Measurements from ENCODE around the gene NTM.

The NTM gene

DNA sequence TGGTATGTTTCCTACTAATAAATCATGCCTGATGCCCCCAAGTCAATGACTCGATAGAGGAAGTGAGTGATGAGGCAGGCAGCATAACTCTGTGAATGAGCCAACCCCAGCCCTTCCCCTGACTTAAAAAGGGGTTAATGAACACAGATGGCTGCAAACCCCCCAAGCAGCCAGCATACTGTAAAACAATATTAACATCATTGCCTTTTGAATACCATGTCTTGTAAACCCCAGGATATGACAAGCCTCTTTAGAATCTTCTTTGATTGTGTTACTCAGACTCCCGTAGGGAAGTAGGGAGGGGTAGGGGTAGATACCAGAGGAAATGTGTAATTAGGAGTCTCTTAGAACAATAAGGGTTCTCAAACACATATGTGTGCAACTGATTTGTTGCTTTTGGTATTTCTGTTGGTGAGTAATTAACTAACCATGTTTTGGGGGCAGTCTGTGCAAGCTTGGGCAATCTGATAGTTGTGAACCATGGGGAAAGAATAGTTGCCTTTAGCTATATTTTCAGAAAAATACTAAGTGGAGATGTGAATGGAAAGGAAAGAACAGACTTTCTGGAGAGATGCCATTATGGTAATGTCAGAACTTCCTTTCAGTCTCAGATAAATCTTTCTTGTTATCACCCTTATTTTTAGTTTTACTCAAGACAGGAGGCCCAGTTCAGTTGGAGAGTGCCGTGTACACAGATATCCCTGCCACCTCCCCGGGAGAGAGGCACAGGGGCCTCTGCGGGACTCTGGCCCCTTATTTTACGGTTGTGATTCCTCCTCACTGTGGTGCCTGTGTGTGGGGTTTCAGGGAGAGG, 701.8 kb downstream of the NTM start:
- DNase-seq: no peak

DNA sequence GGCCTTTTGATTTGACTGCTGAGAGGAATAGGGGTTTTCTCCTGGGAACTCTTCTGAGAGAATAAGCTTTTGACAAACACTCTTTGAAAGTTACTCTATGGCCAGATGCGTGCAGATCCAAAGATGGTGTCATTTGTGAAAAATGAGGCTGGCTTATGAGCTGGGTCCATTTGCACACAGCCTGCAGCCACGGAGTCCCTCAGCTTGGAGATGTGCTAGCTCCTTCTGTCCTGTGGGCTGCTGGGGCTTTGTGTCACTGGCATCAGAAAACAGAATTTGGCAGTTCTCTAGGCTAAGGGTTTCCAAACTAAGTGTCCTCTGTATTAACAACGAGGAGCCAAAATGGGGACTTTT, 702.4 kb downstream of the NTM start:
- DNase-seq: no peak

DNA sequence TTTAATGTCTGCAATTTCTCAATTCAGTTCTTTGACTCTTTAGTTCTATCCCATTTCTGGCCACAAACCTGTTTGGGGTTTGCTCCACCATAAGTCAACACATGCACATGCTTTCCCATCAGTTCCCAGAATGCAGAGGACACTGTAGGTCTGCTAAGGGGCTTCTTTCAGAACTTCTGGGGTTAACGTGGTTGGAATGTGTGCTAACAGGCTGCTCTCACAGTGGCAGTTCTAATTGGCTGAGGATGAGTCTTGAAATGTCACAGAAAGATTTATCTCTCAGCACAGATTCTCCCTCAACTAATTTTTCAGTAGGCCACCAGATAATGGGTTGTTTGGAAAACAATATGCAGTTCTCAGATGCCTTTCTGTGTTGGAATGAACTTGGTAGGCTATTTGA, 703.4 kb downstream of the NTM start:
- DNase-seq: no peak

DNA sequence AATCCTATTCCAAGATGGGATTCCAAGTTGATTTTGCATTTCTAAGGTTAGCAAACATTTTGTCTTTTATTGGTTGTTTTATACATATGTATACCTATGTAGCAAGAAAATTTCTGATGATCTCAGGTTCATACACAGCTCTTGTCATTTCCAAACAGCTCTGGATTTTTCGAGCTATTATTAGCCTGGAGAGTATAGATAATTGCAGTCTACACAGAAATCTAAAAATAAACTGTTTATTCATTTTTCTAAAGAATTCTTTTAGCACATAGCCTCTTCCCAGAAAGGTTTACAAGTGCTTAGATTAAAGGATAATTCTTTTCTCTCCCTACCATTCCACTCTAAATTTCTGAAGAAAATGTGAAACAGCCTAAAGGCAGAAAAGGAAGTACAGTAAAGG, 705.0 kb downstream of the NTM start:
- no peak for DNase-seq

DNA sequence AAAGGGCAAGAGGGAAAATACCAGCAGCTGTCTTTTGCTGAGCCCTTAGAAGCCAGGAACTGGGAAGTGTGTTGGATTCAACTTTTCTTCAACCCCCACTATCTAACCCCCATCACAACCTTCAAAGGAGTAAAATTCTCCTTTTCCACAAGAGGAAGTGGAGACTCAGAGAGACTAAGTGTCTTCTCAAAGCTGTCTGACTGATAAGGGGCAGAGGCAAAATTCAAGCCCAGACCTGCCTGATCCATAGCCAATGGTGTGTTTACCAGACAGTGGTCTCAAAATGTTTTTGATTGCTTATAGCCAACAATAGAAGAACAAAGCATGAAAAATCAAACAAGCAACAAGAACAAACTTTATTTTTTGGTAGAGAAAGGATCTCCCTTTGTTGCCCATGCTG, 707.0 kb downstream of the NTM start:
- no peak for DNase-seq

DNA sequence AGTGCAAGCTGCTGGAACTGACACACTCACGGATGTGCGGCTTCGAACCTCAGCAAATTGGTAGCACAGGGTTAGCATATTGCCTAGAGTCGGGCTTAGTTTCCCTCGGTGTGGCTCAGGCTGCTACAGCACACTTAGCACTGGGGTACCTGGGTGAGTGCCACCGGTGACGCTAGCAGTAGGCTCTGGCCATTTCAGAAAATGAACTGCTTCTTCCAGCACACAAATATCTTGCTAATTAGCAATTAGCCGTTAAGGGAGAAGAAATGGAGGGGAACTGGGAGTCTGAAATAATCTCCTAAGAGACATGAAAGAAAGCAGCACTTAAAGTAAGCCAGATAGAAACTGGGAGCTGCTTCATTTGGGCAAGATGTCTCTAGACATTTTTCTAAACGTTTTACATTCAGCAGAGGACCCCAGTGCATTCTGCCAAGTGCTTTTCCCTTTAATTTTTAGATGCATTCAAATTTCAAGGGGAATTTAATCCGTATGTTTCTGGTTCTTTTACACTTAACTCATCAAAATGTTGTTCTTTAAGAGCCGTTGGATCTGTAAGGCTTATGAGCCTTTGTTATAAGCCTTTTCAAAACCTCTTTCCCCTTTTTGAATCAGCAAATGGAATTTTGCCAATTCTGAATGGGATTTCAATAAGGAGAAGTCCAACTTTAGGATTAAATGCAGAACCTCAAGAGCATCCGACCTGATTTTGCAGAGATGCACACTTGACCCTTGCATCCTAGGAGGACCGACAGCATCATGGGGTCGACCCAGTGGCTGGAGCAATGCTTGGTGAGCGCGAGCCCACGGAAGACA, 708.1 kb downstream of the NTM start:
- DNase-seq: no peak

DNA sequence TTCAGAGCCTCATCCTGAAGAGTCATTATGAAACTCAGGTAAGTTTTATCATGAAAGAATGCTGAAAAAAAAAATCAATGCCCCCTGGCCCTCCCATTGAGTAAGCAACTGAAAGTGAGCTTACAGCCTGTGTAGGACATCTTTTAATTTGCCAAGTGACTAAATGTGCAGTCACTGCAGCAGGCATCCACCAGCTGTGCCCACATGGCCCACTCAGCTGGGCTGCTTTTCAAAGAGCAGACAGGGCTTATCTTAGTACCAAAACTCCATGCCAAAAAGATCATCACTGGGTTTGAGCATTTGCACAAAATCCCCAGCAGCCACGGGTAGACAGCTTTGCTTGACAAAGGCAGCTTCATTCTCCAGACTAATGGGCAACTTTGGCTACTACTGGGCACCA, 709.7 kb downstream of the NTM start:
- no peak for DNase-seq

DNA sequence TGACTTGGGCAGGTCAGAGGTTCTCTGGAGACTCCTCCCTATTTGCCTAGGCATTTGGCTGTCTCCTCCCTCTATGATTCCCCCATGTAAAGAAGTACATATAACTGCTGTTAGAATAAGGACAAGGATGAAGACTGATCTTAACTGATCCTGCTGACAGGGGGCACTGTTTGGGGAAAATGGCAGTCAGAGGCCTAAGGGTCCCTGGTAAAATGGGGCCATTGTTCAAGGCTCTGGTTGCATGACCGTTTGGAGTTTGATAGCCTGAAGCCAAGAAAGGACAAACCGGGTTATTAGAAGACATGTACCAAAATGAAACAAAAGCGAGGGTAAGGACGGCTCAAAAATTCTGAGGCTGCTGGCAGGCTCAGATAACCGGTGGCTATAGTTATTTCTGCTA, 712.2 kb downstream of the NTM start:
- no peak for DNase-seq

DNA sequence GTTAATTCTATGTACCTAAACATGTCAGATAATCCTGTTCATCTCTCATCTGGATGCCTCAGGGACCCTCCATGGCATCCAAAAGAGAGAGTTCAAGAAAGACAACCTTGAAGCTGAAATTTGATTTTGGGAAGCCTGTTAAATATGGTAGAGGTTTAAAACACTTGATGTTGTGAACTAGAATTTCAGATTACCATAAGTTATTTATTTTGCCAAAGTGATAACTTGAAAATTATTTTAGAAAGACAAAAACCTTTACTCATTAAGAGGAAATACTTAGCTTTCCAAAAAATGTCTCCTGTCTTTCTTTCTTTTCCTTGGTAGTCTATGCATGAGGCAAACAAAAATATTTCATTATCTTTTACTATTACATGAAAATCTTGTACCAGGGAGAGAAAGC, 714.0 kb downstream of the NTM start:
- DNase-seq: no peak

DNA sequence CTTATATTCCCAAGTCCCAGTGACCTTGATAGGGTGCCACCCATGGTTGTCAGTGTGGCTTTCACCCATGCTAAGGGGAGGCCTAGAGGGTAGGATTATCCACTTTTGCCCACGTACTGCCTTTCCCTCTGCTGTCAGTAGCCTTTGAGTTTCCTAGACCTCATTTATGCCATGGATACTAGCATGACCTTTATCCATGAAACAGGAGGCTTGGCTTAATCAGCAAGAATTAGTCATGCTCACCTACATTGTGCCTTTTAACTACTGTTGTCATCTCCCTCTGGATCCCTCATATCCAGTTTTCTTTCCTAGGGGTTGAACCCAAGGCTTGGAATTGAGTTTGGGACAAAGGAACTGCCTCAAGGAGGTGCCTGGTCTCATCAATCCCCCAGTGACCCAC, 716.7 kb downstream of the NTM start:
- DNase-seq: no peak

DNA sequence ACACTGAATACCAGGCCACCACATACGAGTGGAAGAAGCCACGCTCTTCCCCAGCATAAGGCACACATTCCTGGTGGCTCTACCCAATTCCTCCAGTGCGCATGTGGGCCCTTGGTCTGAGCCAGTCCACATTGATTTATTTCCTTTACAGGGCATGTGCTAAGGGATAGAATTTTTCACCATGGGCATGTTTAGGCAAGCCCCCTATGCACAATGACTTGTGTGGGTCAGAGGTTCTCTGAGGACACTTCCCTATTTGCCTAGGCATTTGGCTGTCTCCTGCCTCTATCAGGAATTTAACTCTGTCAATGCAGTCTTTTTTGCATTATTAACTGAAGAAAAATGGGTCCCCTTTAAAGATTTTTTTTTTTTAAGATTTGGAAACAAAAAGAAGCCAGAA, 718.1 kb downstream of the NTM start:
- DNase-seq: no peak

DNA sequence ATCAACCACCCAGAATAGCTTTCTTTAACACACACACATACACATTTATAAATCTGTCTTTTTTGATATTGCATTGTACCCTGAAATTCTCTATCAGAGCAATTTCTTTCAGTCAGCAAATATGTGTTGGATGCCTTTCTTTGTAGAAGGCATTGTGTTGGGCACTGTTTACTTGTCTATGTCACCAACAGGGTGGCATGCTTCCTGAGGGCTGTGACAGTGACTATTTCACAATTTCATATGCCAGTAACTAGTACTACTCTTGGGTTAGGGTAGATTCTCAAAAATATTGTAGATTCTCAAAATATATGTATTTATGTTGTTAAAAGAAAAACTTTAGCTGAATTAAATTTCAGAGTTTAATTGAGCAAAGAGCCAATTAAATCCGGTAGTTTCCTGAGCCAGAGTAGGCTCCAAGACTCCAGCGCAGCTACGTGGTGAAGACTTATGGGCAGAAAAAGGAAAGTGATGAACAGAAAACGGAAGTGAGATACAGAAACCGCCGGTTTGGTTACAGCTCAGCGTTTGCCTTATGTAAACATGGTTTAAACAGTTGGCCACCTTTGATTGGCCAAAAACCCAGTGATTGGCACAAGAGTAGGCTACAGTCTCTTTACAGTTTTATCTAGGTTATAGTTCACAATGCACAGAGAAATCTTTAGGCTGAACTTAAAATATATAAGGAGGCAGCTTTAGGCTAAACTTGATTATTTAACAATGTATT, 723.3 kb downstream of the NTM start:
- DNase-seq: no peak

DNA sequence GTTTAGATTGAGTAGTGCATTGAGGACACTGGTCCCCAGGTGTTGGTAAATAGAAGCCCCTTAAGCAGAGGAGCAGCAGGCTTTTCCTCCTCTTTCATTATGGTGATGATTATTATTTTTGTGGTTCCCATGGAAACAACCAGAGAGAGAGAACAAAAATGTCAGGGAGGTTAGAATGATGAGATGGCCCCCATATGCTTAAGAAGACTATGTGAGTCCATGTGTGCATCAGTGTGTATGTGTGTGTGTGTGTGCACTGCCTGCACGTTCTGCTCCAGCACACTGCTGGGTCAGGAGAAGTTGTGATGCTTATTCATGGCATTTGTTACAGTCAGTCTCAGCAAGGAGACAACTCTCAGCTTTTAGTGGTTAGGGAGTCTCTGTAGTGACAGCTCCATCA, 724.2 kb downstream of the NTM start:
- no peak for DNase-seq

DNA sequence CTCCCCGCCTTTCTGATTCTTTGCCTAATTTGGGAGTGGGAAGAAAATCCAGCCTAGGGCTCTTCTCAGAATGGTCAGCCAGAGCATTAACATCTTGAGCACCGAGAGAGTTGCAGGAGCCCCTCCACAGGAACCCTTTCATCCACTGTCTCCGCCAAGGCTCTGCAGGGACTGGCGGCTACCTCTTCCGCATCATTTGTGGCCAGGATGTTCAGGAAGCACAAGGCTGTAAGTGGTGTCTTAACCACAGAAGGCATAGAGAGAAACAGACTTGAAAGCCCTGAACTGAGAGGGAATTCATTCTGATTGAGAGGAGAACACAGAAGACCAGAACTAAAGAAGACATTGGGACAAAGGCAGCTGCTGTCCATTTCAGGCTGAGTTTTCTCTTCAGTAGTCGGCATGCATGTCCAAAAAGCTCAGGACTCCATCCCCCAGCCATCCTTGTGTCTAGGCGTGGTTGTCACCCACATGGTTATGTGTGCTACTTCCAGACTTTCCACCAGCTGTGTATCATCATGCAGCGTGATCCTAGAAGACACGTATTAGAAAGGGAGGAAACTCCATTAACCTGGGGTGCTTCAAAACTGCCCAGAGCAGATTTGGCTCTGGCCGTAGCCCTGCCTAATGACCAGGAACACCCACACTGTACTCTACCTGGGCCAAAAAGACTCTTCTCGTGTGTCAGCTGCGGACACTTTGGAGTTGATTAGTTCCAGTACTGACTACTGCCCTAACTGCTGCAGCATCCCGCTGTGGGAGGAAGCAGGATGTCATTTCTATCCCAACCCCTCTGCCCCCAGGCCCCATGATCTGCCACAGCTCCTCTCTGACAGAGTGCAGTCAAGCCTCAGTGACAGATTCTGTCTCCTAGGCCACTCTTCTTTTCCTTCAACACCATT, 725.1 kb downstream of the NTM start:
- no peak for DNase-seq

DNA sequence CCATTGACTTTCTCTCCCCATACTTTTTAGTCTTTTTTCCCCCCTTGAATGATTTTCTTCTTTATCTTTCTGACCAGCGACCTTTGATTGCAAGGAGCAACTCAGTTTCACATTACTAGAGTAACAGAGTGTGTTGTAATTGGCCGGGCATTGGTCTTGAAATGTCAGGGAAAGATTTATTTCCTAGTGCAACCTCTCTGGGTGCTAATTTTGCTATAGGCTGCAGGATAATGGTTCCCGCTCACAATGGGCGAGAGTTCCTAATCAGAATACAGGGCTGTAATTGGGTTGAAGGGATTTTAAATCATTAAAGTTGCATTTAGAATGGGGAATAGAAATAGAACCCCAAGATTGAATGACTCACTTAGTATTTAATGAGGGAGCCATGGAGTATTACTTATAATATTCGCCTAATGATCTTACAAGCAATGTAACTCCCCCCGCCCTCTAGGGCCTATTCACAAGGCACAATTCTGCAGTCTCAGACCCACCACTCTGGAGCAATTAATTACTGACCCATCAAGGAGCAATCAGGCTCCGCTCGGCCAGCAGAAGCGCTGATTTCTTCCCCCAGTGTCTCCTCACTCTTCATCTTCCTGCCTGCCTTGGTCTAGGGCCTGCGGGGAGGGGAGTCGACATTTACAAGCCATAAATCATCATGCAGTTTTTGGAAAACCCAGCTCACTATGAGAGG, 725.9 kb downstream of the NTM start:
- DNase-seq: no peak

DNA sequence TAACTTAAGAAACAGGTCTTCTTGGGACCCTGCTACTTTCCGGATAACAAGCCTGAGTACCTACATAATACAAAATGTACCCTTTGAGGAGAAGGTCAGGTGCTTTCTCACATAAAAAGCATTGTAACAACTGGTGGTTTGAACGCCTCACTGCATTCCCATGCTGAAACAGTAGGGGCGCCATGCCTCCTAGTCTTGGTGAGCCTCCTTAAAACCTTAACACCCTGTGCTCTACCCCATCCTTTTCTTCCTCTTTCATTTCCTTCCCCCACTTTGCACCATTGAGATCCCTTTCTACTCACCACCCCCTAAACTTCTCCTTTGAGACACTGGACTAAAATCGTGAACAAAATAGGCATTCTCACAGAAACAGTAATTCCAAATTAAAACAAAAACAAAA, 729.3 kb downstream of the NTM start:
- DNase-seq: no peak

DNA sequence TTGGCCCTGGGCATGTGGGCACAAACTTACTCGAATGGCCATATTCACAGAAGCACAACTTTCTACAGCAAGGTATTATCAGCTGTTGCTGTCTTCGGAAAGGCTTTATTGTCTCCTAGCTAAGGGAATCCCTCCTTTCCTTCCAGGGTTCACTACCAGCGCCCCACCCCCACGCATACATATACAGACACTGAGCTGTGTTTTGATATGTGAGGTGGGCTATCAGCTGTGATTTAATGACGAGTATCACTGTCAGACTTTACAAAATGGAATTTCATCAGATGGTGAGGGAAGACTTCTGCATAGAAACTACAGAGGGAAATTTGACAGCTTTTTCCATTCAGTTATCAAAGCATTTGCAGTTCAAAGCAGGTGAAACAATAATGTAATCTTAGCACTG, 730.2 kb downstream of the NTM start:
- no peak for DNase-seq

DNA sequence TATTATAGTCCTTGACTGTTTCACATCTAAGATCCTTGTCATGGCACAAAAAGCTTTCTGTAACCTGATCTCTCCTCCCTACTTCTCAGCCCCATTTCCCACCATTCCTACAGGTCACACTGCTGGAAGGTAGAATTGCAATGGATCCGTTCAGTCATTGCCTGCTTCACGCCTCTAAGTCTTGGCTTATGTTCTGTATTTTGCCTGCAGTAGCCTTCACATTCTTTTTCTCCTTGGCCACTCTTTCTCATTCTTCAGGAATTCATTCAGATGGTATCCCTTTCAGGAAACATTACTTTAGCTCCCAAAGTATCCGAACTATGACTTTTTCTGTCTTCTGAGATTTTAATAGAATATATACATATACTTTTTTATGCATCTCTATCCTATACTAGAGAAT, 731.5 kb downstream of the NTM start:
- no peak for DNase-seq

DNA sequence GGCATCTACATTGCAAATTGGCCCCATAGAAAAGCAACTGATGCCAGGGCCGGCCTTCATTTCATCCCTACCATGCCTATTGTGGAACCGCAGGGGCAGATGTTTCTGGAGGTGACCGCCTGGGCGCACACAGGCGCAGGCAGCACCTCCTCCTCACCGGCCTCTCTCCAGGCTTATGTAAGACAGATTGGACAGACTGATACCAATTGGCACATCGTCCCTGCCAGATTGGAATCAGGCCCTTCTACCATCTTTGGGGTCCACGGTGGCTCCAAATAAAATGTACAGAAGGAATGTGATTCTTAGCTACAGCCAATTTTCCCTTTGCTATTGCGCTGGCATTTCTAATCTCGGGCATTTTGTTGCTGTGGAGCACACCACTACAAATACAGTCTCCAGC, 732.6 kb downstream of the NTM start:
- no peak for DNase-seq

DNA sequence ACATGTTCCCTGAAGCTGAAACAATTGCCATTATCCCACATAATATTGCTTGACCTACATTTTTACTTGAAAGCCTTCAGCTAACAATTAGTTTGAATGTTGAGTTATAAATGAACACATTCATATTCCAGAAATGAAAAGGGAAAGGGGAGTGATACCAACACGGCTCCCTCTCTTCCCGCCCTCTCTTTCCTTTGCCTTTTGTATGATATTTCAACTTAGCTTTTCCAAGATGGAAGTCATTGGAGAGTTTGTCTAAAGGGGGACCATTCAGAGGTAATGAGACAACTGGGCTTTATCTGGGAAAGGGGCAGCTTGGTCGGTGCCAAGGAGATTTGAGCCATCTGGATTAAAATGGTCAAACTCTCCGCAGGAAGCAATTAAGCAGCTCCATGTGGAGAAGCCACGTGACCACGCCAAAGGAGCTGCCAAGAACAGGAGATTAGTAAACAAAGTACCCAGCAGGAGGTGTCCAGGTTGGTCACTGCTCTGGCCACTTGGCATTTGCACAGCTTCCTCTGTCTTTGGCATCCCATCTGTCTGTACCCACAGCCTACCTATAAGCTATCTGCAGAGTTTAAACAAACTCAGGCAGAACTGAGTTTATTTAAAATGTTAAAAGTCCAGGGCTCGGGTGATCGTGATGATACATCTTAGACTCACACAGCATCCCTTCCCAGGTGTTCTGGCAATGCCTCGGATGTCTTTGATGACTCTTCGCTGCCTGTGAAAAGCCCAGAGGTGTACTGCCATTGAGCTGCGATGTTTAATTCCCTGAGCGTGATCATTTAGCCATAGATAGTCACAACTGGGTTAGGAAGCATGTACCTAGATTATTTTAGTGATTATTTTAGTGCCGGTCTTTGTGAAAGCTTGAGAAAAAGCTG, 735.9 kb downstream of the NTM start:
- no peak for DNase-seq

DNA sequence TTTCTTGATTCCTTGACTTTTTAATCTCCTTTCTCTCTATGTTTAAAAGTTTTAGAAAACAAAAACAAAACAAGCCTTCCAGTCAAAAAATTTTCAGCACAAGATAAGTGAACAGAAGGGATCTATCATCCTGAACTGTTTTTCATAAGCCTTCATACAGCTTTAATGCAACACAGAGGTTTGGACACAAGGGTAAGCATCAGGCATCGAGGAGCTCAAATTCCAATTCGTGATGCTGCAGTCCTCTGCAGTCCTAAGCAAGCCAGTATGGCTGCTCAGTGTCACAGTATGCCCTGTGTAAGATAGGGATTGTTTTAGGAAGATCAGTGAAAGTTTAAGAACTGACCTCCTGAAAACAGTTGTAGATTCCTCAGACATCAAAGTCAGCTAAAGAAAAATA, 740.9 kb downstream of the NTM start:
- DNase-seq: no peak

All from activated CD8-positive, alpha-beta memory T cell treated with anti-CD3 and anti-CD28 coated beads, Interleukin-2, amount 50 U/mL, for 48 hours (primary cell).